ENCODE measurements around the gene ZSWIM1.

GRCh38 chr20:45907219-45907948 is 26.4 kb downstream of the ZSWIM1 start:
- TF ChIP-seq MXI1 (IDR thresholded peaks at IDR 0.05; ENCODE audit: borderline replicate concordance, low read depth, low read length) (no peak), RCOR1 (IDR thresholded peaks at IDR 0.05; ENCODE audit: insufficient replicate concordance, low read length) (no peak), POLR2A (IDR thresholded peaks at IDR 0.05; ENCODE audit: low read depth, low read length) (no peak), MAFK (IDR thresholded peaks at IDR 0.05; ENCODE audit: low read depth, low read length) (no peak), RAD21 (IDR thresholded peaks at IDR 0.05; ENCODE audit: low read length) (no peak), BHLHE40 (IDR thresholded peaks at IDR 0.05; ENCODE audit: low read depth, low read length) (no peak), SMC3 (IDR thresholded peaks at IDR 0.05; ENCODE audit: low read depth, low read length) (no peak)
- TF ChIP-seq, protein P1, sequence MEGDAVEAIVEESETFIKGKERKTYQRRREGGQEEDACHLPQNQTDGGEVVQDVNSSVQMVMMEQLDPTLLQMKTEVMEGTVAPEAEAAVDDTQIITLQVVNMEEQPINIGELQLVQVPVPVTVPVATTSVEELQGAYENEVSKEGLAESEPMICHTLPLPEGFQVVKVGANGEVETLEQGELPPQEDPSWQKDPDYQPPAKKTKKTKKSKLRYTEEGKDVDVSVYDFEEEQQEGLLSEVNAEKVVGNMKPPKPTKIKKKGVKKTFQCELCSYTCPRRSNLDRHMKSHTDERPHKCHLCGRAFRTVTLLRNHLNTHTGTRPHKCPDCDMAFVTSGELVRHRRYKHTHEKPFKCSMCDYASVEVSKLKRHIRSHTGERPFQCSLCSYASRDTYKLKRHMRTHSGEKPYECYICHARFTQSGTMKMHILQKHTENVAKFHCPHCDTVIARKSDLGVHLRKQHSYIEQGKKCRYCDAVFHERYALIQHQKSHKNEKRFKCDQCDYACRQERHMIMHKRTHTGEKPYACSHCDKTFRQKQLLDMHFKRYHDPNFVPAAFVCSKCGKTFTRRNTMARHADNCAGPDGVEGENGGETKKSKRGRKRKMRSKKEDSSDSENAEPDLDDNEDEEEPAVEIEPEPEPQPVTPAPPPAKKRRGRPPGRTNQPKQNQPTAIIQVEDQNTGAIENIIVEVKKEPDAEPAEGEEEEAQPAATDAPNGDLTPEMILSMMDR (conservative IDR thresholded peaks at IDR 0.05; ENCODE audit: low read depth, low read length) = no peak
